ENCODE measurements around the gene PARP11. TPM values are rescaled to one million over a fixed set of nuclear protein-coding genes. Genes with fewer than 3 reads are reported as not detected.

Gene PARP11
- total RNA-seq, 1 donor: 5.6 TPM

DNA sequence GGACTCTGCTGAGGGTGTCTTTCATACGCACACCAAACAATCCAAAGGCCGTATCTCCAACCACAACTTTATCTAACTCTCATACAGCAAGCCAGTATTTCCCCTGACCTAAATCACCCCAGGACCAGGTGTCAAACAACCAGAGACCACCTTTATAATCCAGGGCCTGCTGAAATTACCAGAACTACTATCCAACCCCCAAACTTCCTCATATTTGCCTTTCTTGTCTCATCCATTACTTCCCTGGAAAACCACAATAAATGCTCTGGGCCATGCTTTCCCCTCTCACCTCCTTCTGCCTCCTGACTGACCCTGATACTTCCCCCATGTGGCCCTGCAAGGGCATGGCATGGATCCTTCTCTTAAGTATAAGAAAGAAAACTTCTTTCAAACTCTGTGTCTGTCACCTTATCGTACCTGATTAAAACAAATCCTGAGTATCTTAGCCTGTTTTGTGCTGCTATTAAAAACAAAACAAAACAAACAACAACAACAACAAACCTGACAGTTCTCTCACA is 75.6 kb downstream of the PARP11 start:
- TF ChIP-seq, protein P1, sequence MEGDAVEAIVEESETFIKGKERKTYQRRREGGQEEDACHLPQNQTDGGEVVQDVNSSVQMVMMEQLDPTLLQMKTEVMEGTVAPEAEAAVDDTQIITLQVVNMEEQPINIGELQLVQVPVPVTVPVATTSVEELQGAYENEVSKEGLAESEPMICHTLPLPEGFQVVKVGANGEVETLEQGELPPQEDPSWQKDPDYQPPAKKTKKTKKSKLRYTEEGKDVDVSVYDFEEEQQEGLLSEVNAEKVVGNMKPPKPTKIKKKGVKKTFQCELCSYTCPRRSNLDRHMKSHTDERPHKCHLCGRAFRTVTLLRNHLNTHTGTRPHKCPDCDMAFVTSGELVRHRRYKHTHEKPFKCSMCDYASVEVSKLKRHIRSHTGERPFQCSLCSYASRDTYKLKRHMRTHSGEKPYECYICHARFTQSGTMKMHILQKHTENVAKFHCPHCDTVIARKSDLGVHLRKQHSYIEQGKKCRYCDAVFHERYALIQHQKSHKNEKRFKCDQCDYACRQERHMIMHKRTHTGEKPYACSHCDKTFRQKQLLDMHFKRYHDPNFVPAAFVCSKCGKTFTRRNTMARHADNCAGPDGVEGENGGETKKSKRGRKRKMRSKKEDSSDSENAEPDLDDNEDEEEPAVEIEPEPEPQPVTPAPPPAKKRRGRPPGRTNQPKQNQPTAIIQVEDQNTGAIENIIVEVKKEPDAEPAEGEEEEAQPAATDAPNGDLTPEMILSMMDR (IDR thresholded peaks at IDR 0.05; ENCODE audit: insufficient read depth, low read length): no peak
- no peak for DNase-seq (ENCODE audit: low read depth)
- H3K4me3 ChIP-seq (ENCODE audit: low read depth, low read length): no peak overlapping the region

DNA sequence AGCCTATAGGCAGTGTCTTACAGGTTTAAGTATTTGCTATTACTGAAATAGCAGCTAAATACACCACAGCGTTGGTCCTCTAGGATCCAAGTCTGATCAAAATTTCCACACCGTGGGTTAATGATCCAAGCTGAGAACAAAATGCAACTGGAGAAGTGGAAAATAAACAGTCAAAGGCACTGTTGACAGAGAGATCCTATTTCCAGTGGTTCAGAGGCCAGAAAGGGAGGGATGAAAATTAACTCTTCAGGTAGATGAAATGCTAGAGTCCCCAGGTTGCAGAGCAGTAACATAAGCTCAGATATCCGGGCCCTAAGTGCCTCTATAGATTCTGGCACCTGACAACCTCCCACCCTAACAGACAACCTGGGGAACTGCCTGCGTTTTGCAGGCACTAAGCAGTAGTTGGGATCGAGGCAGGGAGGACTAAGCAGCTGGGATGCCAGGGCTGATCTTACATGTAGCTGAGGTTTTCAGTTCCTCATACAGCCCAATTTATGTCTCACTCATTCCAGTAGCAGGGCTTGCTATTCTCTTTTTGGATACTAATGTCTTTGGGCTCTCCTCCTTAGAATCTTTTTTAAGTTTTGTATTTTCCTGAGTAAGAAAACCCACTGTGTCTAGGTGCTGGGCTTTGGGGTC is 77.6 kb downstream of the PARP11 start:
- TF ChIP-seq, protein P1 (IDR thresholded peaks at IDR 0.05; ENCODE audit: insufficient read depth, low read length): no peak
- DNase-seq (ENCODE audit: low read depth): no peak
- no peak overlapping the region for H3K4me3 ChIP-seq (ENCODE audit: low read depth, low read length)

DNA sequence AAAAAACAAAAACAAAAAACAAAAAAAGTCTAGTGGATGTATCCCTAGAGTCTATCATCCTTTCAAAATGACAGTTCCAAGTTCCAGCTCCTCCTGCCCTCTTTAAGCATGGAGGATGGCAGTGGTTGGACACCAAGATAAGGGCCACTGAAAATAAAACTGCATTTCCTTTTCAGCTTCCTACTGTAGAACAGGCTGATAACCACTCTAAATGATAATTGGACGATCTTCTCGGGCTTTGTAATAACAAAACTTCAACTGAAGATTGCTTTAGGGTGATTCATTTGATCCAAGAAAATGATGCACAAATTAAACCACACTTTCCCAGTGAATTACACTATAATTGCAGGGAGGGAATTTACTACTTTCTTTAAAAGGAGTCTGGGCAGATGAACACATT is 78.1 kb downstream of the PARP11 start:
- TF ChIP-seq, protein P1 (IDR thresholded peaks at IDR 0.05; ENCODE audit: insufficient read depth, low read length): no peak
- H3K4me3 ChIP-seq (ENCODE audit: low read depth, low read length): no peak overlapping the region
- no peak for DNase-seq (ENCODE audit: low read depth)

DNA sequence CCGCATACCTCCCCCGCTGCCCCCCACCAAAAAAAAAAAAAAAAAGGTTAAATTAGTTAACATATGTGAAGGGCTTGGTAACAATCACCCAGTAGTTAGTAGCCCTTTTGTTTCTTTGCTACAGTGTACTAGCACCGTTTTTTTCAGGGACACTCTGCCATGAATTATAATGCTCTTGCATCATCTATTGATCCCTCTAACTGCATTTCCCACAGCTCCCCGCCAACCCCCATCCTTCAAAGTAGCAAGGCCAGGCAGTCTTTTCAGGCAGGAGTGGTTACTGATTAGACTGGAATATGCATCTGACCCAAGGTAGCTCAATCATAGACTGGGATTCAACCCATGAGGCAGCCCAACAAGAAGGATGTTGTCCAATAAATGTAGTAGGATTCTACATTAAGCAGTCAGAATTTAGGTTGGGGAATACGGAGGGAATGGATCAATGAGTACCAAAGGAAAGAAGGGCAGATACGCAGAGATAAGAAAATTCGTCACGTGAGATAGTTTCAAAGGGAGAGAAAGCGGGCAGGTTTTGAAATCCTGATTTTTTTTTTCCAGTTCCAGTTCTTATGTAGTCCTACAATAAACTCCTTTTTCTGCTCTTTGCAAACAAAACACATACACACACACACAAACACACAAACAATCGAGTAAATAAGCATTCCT is 80.4 kb downstream of the PARP11 start:
- DNase-seq (ENCODE audit: low read depth): no peak
- TF ChIP-seq, protein P1 (IDR thresholded peaks at IDR 0.05; ENCODE audit: insufficient read depth, low read length): no peak
- H3K4me3 ChIP-seq (ENCODE audit: low read depth, low read length): no peak overlapping the region

DNA sequence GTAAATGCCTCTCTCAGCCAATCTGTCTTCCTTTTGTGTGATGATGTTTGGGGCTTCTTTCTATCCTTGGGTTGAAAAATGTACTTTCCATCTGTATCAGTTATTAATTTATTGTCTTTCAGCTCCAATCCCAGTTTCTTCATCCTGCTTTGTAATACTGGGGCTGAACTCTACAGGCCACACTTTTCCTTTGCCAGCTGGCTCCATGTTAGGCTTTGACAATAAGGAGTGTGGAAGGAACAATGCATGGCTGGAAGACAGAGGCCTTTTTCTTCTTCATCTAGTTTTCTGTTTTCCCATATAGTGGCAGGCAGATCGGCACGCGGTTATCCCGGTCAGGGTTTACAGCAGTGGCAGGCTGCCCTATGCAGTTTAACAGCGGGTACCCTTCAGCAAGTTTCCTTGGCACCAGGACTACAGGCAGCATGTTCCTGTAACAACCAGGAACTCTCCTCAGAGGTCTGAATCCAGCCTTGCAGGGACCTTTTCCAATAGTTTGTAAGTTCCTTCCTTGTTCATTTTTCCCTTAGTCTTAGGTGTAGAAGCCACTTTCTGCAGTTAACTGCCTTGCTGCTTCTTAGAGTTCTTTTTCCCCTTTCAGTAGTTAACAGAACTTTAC is 81.8 kb downstream of the PARP11 start:
- no peak overlapping the region for H3K4me3 ChIP-seq (ENCODE audit: low read depth, low read length)
- no peak for DNase-seq (ENCODE audit: low read depth)
- TF ChIP-seq, protein P1 (IDR thresholded peaks at IDR 0.05; ENCODE audit: insufficient read depth, low read length): no peak

DNA sequence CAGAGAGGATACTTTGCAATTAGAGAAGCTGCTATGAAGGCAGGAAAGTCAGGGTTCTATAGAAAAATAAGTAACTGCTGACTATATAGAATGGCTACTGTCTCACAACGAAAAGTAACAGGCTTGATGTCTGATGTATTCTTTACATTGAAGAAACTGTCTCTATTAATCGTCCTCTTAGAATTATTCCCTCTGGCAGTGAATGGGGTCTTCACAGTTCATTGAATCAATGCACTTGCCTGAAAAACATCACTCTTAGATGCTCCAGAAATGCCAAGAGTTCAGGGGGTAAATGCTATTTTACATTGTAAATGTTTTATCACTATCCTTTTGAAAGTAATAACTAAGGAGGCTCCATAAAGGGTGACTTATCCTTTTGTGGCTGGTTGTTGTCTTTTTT is 82.6 kb downstream of the PARP11 start:
- TF ChIP-seq, protein P1 (IDR thresholded peaks at IDR 0.05; ENCODE audit: insufficient read depth, low read length): no peak
- H3K4me3 ChIP-seq (ENCODE audit: low read depth, low read length): no peak overlapping the region
- DNase-seq (ENCODE audit: low read depth): no peak

Data from fibroblast of the aortic adventitia (primary cell).